OCI-LY3 (cell line): ENCODE data around the gene PCED1A.

Source experiments
- EZH2phosphoT487 ChIP-seq: fragments of 200-600 bp; shearing (Covaris generic); IDR thresholded peaks from 2 replicates; pipeline ENCODE4 v1.6.1; 2018; ENCODE audit warnings: antibody characterized with exemption, mixed run types, low read depth
- TF ChIP-seq, protein P1 (sequence below): fragments of 200-600, 300-600 bp; sonication (generic); IDR thresholded peaks from 2 replicates; pipeline ENCODE4 v1.5.1; 2014; ENCODE audit warnings: antibody characterized with exemption, low read length, low read depth

- TF ChIP-seq, protein P1, sequence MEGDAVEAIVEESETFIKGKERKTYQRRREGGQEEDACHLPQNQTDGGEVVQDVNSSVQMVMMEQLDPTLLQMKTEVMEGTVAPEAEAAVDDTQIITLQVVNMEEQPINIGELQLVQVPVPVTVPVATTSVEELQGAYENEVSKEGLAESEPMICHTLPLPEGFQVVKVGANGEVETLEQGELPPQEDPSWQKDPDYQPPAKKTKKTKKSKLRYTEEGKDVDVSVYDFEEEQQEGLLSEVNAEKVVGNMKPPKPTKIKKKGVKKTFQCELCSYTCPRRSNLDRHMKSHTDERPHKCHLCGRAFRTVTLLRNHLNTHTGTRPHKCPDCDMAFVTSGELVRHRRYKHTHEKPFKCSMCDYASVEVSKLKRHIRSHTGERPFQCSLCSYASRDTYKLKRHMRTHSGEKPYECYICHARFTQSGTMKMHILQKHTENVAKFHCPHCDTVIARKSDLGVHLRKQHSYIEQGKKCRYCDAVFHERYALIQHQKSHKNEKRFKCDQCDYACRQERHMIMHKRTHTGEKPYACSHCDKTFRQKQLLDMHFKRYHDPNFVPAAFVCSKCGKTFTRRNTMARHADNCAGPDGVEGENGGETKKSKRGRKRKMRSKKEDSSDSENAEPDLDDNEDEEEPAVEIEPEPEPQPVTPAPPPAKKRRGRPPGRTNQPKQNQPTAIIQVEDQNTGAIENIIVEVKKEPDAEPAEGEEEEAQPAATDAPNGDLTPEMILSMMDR, result no peak
- no peak for TF ChIP-seq EZH2phosphoT487
These were observed 4.4 kb downstream of the PCED1A start for GRCh38 chr20:2836035-2836434.
